NCI-H510A treated with DMSO at 0.1 percent for 48 hours (cell line): ENCODE measurements around the gene RAB27B.
"Not testable (repeated sequence)": the region's sequence is repeated elsewhere in the genome, so short reads cannot be mapped to it uniquely, and the experiment has no call there.

ENCODE experiments used
- DNase-seq: peaks from one replicate; lab custom pipeline; 2025; lab: John Stamatoyannopoulos, UW

Gene RAB27B, protein sequence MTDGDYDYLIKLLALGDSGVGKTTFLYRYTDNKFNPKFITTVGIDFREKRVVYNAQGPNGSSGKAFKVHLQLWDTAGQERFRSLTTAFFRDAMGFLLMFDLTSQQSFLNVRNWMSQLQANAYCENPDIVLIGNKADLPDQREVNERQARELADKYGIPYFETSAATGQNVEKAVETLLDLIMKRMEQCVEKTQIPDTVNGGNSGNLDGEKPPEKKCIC

GRCh38 chr18:54828281-54828881 is at the start of gene RAB27B:
TSS of gene RAB27B (plus strand) at chr18:54828477. CDS start at chr18:54877586, 49,109 bp downstream.
- peak; percentile 75 for DNase-seq

DNA sequence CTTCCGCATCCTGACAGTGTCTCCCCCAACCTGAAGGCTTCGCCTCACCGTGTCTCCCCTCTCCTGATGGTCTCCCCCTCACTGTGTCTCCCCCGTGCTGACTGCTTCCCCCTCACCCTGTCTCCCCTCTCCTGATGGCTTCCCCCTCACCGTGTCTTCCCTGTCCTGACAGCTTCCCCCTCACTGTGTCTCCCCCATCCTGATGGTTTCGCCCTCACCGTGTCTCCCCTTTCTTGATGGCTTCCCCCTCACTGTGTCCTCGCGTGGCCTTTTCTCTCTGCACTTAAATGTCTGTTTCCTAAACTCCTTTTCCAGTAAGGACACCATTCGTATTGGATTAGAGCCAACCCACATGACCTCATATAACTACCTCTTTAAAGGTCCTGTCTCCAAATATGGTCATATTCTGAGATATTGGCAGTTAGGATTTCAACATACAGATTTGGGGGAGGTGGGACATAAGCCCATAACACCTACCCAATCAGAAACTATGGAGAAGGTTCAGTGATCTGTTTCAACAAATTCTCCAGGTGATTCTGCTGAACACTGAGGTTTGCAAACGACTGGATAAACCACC is 47.9 kb upstream of the RAB27B start:
- DNase-seq = no peak

GRCh38 chr18:54780970-54781369 is 47.3 kb upstream of the RAB27B start:
- DNase-seq = no peak

- no peak for DNase-seq
Measured at GRCh38 chr18:54783139-54783538, 45.1 kb upstream of the RAB27B start.

- no peak for DNase-seq
Measured at GRCh38 chr18:54786206-54786605, 42.1 kb upstream of the RAB27B start.

GRCh38 chr18:54787121-54787520 is 41.2 kb upstream of the RAB27B start:
- no peak for DNase-seq

DNA sequence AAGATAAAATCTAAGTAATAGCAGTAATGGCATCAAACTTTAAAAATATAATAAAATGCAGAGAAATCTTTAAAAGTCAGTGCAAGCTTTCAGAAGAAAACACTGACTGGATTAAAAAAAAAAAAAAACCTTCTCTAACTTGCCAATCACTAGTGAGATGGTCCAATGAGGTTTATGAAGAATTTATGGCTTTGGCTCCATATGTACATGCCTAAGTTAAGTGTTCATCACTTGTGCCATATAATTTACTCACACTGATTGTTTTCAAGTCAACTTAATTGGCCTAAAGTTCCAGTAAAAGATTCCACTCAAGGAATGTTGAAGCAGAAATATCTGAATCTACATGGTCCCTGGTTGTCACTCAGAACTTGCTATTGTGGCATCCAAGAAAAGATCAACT is 40.7 kb upstream of the RAB27B start:
- no peak for DNase-seq

DNA sequence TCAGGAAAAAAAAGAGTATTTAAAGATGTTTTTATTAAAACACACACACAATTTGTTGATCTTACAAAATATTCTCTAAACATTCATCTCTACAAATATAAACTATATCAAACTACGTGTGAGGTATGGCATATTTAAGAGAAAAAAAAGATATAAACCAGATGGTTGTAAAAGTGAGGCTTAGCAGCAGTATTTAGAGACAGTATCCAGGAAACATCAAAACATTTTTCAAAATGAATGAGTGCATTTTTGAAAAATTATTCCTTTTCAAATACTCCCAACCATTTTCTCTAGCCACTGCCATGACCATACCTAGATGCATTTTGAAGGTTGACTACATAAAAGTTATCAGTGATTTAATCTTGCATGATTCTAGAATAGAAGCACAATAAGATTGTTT is 38.2 kb upstream of the RAB27B start:
- DNase-seq = no peak

DNA sequence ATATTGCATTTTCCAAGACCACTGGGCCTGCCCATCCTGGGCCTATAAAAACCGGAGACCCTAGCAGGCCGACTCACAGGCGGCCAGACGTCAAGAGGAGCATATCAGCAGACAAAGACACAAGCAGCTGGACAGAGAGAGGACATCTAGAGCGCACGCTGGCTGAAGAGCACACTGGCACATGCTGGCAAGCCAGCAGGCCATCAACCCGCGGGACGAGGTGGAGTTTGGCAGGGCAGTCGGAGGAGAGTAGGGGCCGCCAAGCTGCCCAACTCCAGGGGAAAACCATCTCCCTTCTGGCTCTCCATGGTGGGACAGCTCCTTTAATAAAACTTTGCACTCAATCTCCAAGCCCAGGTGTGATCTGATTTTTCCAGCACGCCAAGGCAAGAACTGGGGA is 36.6 kb upstream of the RAB27B start:
- DNase-seq = no peak

GRCh38 chr18:54792079-54792478 is 36.2 kb upstream of the RAB27B start:
- DNase-seq = no peak

GRCh38 chr18:54794823-54795222 is 33.5 kb upstream of the RAB27B start:
- no peak for DNase-seq

DNA sequence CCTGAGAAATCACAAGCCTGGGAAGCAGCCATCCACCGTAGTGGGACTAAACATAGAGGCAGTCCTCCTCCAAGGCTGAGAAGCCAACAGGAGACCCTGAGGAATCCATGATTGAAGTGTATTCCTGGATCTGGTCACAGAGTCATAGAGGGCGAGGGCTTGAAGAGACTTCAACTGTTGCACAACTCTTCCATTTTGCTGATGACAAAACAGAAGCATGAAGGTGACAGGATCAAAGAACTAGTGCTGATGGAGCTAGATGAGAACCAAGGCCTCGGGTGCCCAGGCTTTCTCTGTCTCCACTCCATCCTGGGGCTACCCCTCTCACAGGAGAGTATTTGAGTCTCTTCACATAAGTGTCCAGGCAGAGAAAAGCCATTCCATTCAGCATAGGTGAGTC is 30.1 kb upstream of the RAB27B start:
- no peak for DNase-seq

DNA sequence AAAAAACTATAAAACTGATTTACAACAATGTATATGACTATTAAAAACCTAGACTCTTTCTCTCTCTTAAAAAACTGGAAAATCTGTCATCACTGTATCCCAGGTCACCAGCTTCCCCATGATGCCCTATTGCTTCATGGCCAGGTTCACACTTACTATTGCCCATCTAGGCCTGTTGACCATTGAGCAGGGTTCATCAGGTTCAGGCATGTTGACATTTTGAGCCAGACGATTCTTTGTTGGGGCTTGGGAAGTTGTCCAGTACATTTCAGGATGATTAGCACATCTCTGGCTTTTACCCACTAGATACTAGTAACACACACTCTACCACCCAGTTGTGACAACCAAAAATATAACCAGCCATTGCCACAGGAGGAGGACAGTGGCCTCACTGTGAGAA is 26.9 kb upstream of the RAB27B start:
- no peak for DNase-seq

GRCh38 chr18:54802178-54802577 is 26.1 kb upstream of the RAB27B start:
- no peak for DNase-seq

DNA sequence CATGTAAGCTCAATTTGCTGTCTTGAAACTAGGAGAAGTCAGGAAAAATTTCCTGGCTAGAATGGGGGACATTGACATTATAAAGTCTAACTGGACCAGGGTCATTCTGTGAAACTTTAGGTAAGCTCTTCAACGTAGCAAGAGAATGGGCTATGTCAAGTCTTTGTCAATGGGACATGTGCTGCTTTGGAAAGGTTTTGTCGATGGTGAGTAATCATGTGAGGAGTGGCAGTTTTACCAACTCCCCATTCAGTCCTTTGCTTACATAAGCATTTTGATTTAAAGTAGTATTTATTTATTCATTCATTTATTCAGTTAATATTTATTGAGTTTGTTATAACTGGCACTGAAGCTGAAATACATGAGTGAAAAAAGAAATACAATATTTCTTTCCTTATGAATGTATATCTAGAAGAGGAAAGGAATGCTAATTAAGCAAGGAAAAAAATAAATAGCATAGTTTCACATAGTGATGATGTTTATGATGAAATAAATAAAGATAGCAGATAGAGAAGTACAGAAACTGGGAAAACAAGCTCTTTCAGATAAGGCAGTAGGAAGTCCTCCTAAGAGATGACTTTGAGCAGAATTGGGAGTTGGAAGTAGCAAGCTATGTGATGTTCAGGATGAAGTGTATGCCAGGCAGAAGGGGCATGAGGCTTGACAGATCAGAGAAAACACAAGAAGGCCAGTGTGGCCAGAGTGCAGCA is 25.4 kb upstream of the RAB27B start:
- DNase-seq = no peak

DNA sequence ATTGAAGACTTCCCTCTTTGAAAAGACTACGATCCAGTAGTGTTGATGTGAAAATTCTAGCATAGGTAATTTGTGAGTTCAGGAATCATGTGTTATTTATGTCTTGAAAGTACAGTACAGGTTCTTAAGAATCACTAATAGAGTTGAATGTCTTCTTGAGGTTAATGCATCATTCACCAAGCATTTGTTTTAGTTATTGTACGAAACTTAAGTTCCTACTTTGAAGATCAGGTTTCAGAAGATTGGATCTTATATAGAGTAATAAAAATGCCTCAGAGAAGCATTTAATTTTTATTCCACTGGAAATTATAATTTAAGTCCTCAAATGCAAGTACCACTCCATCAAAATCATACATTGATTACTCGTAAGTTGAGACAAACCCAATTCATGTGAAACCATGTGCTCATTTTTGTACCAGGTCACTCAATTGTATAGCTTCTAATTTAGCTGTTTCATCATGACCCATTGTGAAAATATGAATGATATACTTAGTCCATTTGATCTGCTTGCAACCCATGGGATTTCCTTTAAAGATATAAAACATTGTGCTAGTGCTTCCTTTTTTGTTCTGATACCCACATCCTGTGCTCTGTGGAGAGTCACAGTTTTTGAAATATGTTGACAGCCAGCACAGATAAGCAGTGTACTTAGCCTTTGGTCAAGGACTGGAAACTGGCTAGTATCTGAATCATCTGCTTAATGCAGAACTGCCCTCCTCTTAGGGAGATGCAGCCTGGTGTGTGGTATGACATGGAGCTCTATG is 22.5 kb upstream of the RAB27B start:
- DNase-seq = no peak

DNA sequence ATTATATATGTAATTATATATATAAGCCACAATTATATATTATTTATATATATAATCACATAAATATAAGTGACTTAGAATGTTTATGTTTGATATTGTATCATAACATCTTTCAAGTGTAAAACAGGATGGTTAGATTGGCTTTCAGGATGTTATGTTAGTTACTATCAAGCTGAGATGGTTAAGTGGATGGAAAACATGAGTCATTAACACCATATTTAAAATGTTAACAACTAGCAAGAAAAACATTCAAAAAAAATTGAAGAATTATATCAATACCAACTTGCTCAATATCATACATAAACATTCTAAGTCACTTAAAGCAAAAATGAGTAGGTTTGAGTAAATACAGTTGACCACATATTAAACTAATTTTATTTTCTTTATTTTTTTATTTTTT is 21.8 kb upstream of the RAB27B start:
- DNase-seq = no peak

GRCh38 chr18:54807303-54807702 is 21.0 kb upstream of the RAB27B start:
- no peak for DNase-seq

GRCh38 chr18:54810662-54811061 is 17.6 kb upstream of the RAB27B start:
- not testable (repeated sequence) for DNase-seq

DNA sequence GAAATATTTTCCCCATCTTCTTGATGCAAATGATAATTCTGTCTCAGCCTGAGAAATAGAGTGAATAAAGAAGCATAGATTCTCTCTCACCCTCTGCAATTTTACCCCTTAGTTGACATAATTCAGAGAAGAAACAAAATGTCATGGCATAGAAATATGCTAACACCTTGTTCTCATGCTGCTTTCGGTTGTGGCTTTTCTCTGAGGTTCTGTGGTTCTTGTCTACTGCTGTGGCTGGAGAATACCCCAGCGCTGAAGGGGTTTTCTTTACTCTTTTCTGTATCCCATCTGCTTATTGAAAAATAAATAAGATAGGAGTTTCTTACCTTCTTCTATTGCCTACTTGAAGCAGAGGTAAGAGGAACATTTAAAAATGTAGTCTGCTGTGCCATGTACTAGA is 15.4 kb upstream of the RAB27B start:
- no peak for DNase-seq

DNA sequence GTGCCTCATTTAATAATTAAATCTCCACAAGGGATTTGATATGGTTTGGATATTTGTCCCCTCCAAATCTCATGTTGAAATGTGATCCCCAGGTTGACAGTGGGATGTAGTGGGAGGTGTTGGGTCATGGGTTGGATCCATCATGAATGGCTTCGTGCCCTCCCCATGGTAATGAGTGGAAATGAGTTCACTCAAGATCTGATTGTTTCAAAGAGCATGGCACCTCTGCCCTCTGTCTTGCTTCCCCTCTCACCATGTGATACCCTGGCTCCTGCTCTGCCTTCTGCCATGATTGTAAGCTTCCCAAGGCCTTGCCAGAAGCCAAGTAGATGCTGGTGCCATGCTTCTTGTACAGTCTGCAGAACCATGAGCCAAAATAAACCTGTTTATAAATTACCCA is 15.0 kb upstream of the RAB27B start:
- DNase-seq = no peak

DNA sequence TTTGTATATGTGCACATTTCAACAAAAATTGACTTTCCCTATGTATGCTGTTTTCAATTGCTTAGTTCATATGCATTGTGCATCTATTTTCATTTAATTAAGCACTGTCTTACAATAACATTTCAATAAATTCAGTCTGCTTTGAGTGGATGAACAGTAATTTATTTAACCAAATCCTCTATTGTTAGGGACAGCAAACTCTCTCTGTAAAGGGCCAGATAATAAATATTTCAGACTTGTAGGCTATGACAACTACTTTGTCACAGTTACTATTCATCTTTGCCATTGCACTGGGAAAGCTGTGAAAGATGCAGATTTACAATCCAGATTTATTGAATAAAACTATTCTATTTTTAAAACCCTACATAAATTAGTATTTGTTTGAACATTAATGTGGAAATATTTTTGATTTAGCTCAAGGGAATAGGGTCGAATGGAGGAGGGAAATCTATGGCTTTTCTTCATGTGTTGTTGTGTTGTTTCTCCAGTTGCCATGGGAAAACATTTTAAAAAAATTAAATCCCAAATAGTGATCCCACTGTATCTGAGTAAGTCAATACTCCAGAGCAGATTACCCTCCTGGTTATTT is 14.2 kb upstream of the RAB27B start:
- DNase-seq = no peak
